ENCODE data around the gene MYO7A. TPM values are rescaled to one million over a fixed set of nuclear protein-coding genes. Genes with fewer than 3 reads are reported as not detected.

MYO7A gene
- total RNA-seq, 1 donor from 2014 or later, result not detected

DNA sequence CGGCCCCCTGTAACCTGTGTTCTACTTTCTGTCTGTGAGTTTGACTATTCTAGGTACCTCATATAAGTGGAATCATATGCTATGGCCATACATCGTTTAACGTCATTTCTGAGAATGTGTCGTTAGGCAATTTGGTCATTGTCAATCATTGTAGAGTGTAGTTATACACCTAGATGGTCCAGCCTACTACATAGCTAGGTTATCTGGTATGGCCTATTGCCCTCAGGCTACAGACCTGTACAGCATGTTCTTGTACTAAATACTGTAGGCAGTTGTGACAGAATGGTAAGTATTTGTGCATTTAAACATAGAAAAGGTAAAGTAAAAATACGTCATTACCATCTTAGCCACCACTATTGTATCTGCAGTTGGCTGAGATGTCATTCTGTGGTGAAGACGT is 35.2 kb downstream of the MYO7A start:
- TF ChIP-seq, protein P1, sequence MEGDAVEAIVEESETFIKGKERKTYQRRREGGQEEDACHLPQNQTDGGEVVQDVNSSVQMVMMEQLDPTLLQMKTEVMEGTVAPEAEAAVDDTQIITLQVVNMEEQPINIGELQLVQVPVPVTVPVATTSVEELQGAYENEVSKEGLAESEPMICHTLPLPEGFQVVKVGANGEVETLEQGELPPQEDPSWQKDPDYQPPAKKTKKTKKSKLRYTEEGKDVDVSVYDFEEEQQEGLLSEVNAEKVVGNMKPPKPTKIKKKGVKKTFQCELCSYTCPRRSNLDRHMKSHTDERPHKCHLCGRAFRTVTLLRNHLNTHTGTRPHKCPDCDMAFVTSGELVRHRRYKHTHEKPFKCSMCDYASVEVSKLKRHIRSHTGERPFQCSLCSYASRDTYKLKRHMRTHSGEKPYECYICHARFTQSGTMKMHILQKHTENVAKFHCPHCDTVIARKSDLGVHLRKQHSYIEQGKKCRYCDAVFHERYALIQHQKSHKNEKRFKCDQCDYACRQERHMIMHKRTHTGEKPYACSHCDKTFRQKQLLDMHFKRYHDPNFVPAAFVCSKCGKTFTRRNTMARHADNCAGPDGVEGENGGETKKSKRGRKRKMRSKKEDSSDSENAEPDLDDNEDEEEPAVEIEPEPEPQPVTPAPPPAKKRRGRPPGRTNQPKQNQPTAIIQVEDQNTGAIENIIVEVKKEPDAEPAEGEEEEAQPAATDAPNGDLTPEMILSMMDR (IDR thresholded peaks at IDR 0.05), result no peak
- no peak overlapping the region for H3K4me3 Mint-ChIP-seq (ENCODE audit: unreplicated experiment)
- DNase-seq (ENCODE audit: extremely low spot score, unreplicated experiment), result no peak
- H3K9me3 Mint-ChIP-seq (ENCODE audit: unreplicated experiment), result no peaks in the 10 kb centered on the region
- H3K27ac Mint-ChIP-seq (ENCODE audit: unreplicated experiment), result no peak overlapping the region
- H3K4me1 Mint-ChIP-seq (ENCODE audit: unreplicated experiment), result no peaks in the 10 kb centered on the region
- peaks cover 23% of the 10 kb centered on the region for H3K27me3 Mint-ChIP-seq (ENCODE audit: unreplicated experiment)
- no peaks in the 10 kb centered on the region for H3K36me3 Mint-ChIP-seq (ENCODE audit: unreplicated experiment)

GRCh38 chr11:77165066-77165465 is 37.0 kb downstream of the MYO7A start:
- H3K4me3 Mint-ChIP-seq (ENCODE audit: unreplicated experiment), result no peak overlapping the region
- H3K9me3 Mint-ChIP-seq (ENCODE audit: unreplicated experiment), result no peaks in the 10 kb centered on the region
- H3K27ac Mint-ChIP-seq (ENCODE audit: unreplicated experiment), result no peak overlapping the region

GRCh38 chr11:77166021-77166420 is 38.0 kb downstream of the MYO7A start:
- H3K9me3 Mint-ChIP-seq (ENCODE audit: unreplicated experiment), result no peaks in the 10 kb centered on the region
- H3K27ac Mint-ChIP-seq (ENCODE audit: unreplicated experiment), result no peak overlapping the region
- H3K4me3 Mint-ChIP-seq (ENCODE audit: unreplicated experiment), result no peak overlapping the region
- H3K4me1 Mint-ChIP-seq (ENCODE audit: unreplicated experiment), result no peaks in the 10 kb centered on the region
- peaks cover 11% of the 10 kb centered on the region for H3K27me3 Mint-ChIP-seq (ENCODE audit: unreplicated experiment)
- H3K36me3 Mint-ChIP-seq (ENCODE audit: unreplicated experiment), result no peaks in the 10 kb centered on the region
- no peak for DNase-seq (ENCODE audit: extremely low spot score, unreplicated experiment)
- TF ChIP-seq, protein P1 (IDR thresholded peaks at IDR 0.05), result no peak

More at GRCh38 chr11:77165066-77165465, 37.0 kb downstream of the MYO7A start:
- TF ChIP-seq, protein P1 (IDR thresholded peaks at IDR 0.05), result no peak
- DNase-seq (ENCODE audit: extremely low spot score, unreplicated experiment), result no peak
- Mint-ChIP-seq H3K4me1 (ENCODE audit: unreplicated experiment) (no peaks in the 10 kb centered on the region), H3K27me3 (ENCODE audit: unreplicated experiment) (peaks cover 17% of the 10 kb centered on the region), H3K36me3 (ENCODE audit: unreplicated experiment) (no peaks in the 10 kb centered on the region)

DNA sequence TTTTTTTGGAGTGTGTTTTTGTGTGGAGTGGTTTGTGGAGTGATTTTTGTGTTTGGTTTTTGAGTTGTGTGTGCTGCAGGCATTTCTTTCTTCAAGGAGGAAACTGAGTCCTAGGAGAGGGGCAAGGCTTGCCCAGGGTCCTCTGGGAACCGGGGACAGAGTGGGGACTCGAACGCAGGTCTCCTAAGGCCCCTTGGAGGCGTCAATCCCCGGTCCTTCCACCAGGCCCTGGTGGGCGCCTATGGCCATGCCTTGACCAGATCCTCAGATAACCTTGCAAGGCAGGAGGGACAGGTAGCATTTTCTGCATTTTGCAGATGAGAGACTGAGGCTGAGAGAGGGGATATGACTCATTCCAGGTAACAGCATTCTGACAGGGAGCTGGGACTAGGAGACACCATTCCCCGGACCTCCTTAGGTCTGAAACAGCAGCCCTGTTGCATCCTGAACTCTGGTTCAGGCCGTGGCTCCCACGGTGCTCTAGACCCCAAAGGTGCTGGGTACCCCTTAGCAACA is 39.1 kb downstream of the MYO7A start:
- Mint-ChIP-seq H3K36me3 (ENCODE audit: unreplicated experiment) (no peaks in the 10 kb centered on the region), H3K27ac (ENCODE audit: unreplicated experiment) (no peak overlapping the region), H3K9me3 (ENCODE audit: unreplicated experiment) (no peaks in the 10 kb centered on the region), H3K27me3 (ENCODE audit: unreplicated experiment) (peaks cover 8% of the 10 kb centered on the region), H3K4me3 (ENCODE audit: unreplicated experiment) (no peak overlapping the region), H3K4me1 (ENCODE audit: unreplicated experiment) (no peaks in the 10 kb centered on the region)
- no peak for DNase-seq (ENCODE audit: extremely low spot score, unreplicated experiment)
- TF ChIP-seq, protein P1 (IDR thresholded peaks at IDR 0.05), result no peak

DNA sequence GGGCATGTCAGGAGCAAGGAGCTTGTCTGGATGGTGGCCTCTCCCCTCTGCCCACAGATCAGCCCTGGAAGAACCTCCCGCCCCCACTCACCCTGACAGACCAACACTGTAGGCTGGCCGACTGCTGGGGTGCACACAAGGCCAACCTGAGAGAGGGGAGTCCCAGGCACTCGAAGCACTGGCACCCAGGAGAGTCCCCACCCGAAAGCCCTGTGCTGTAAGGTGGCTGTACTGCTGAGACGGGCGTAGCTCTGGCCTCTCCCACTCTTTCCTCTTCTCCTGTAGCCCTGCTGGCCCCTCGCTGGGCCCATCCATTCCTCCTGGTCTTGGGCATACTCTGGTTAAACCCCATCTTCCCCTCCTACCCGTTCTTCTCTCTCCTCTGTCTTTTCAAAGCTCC is 39.7 kb downstream of the MYO7A start:
- H3K36me3 Mint-ChIP-seq (ENCODE audit: unreplicated experiment), result no peaks in the 10 kb centered on the region
- H3K9me3 Mint-ChIP-seq (ENCODE audit: unreplicated experiment), result no peaks in the 10 kb centered on the region
- H3K4me3 Mint-ChIP-seq (ENCODE audit: unreplicated experiment), result no peak overlapping the region
- TF ChIP-seq, protein P1 (IDR thresholded peaks at IDR 0.05), result no peak
- DNase-seq (ENCODE audit: extremely low spot score, unreplicated experiment), result no peak
- H3K4me1 Mint-ChIP-seq (ENCODE audit: unreplicated experiment), result no peaks in the 10 kb centered on the region
- no peak overlapping the region for H3K27ac Mint-ChIP-seq (ENCODE audit: unreplicated experiment)
- peaks cover 4% of the 10 kb centered on the region for H3K27me3 Mint-ChIP-seq (ENCODE audit: unreplicated experiment)
